Measurements from ENCODE around the gene DLG4.

Gene DLG4

GRCh38 chr17:7179317-7180254, 40.0 kb downstream of the DLG4 start, which contains the start of gene ASGR1:
Gene ASGR1 (minus strand): TSS chr17:7179370. CDS start chr17:7178563, 807 bp downstream.
- H3K4me3 ChIP-seq (ENCODE audit: low read depth, low read length) = peak within 1 kb of the TSS; percentile 68

GRCh38 chr17:7178973-7179316, 40.7 kb downstream of the DLG4 start:
- H3K4me1 ChIP-seq (ENCODE audit: control insufficient read depth, insufficient read depth, low read length) = peaks cover 6% of the 10 kb centered on the region
- H3K27me3 ChIP-seq (ENCODE audit: control insufficient read depth, insufficient read depth, low read length) = peaks cover 30% of the 10 kb centered on the region
- no peaks in the 10 kb centered on the region for H3K9me3 ChIP-seq (ENCODE audit: control insufficient read depth, insufficient read depth, low read depth, low read length)
- H3K27ac ChIP-seq (ENCODE audit: low read depth, low read length) = no peak overlapping the region
- H3K36me3 ChIP-seq (ENCODE audit: control insufficient read depth, insufficient read depth, low read length) = no peaks in the 10 kb centered on the region
- H3K9ac ChIP-seq (ENCODE audit: low read length) = no peak overlapping the region
- H3K4me3 ChIP-seq (ENCODE audit: low read depth, low read length) = no peak overlapping the region

More at GRCh38 chr17:7179317-7180254, 40.0 kb downstream of the DLG4 start, which contains the start of gene ASGR1:
- H3K4me1 ChIP-seq (ENCODE audit: control insufficient read depth, insufficient read depth, low read length) = peaks cover 6% of the 10 kb centered on the region
- no peaks in the 10 kb centered on the region for H3K9me3 ChIP-seq (ENCODE audit: control insufficient read depth, insufficient read depth, low read depth, low read length)
- H3K27me3 ChIP-seq (ENCODE audit: control insufficient read depth, insufficient read depth, low read length) = peaks cover 25% of the 10 kb centered on the region
- peak within 1 kb of the TSS; percentile 35 for H3K9ac ChIP-seq (ENCODE audit: low read length)
- H3K27ac ChIP-seq (ENCODE audit: low read depth, low read length) = no peak within 1 kb of the TSS
- H3K36me3 ChIP-seq (ENCODE audit: control insufficient read depth, insufficient read depth, low read length) = no peaks in the 10 kb centered on the region

- Histone ChIP-seq H3K36me3 (ENCODE audit: control insufficient read depth, insufficient read depth, low read length) (no peaks in the 10 kb centered on the region), H3K27ac (ENCODE audit: low read depth, low read length) (no peak overlapping the region), H3K4me3 (ENCODE audit: low read depth, low read length) (peak overlapping the region; percentile 68), H3K9me3 (ENCODE audit: control insufficient read depth, insufficient read depth, low read depth, low read length) (no peaks in the 10 kb centered on the region), H3K4me1 (ENCODE audit: control insufficient read depth, insufficient read depth, low read length) (peaks cover 6% of the 10 kb centered on the region), H3K9ac (ENCODE audit: low read length) (peak overlapping the region; percentile 35), H3K27me3 (ENCODE audit: control insufficient read depth, insufficient read depth, low read length) (peaks cover 35% of the 10 kb centered on the region)
Observed at GRCh38 chr17:7177954-7178477, 41.6 kb downstream of the DLG4 start.

GRCh38 chr17:7177191-7177953, 42.3 kb downstream of the DLG4 start:
- H3K27me3 ChIP-seq (ENCODE audit: control insufficient read depth, insufficient read depth, low read length) = peaks cover 35% of the 10 kb centered on the region
- no peaks in the 10 kb centered on the region for H3K36me3 ChIP-seq (ENCODE audit: control insufficient read depth, insufficient read depth, low read length)
- H3K4me1 ChIP-seq (ENCODE audit: control insufficient read depth, insufficient read depth, low read length) = peaks cover 6% of the 10 kb centered on the region
- no peak overlapping the region for H3K27ac ChIP-seq (ENCODE audit: low read depth, low read length)
- H3K9ac ChIP-seq (ENCODE audit: low read length) = peak overlapping the region; percentile 35
- peak overlapping the region; percentile 68 for H3K4me3 ChIP-seq (ENCODE audit: low read depth, low read length)
- no peaks in the 10 kb centered on the region for H3K9me3 ChIP-seq (ENCODE audit: control insufficient read depth, insufficient read depth, low read depth, low read length)

- Histone ChIP-seq H3K27me3 (ENCODE audit: control insufficient read depth, insufficient read depth, low read length) (peaks cover 35% of the 10 kb centered on the region), H3K27ac (ENCODE audit: low read depth, low read length) (no peak overlapping the region), H3K36me3 (ENCODE audit: control insufficient read depth, insufficient read depth, low read length) (no peaks in the 10 kb centered on the region), H3K9ac (ENCODE audit: low read length) (peak overlapping the region; percentile 34), H3K9me3 (ENCODE audit: control insufficient read depth, insufficient read depth, low read depth, low read length) (no peaks in the 10 kb centered on the region), H3K4me3 (ENCODE audit: low read depth, low read length) (peak overlapping the region; percentile 68), H3K4me1 (ENCODE audit: control insufficient read depth, insufficient read depth, low read length) (peaks cover 6% of the 10 kb centered on the region)
Observed at GRCh38 chr17:7176841-7177190, 42.8 kb downstream of the DLG4 start.

- H3K27ac ChIP-seq (ENCODE audit: low read depth, low read length) = no peak overlapping the region
- no peaks in the 10 kb centered on the region for H3K36me3 ChIP-seq (ENCODE audit: control insufficient read depth, insufficient read depth, low read length)
- H3K27me3 ChIP-seq (ENCODE audit: control insufficient read depth, insufficient read depth, low read length) = peaks cover 35% of the 10 kb centered on the region
- no peaks in the 10 kb centered on the region for H3K9me3 ChIP-seq (ENCODE audit: control insufficient read depth, insufficient read depth, low read depth, low read length)
- H3K4me1 ChIP-seq (ENCODE audit: control insufficient read depth, insufficient read depth, low read length) = peaks cover 6% of the 10 kb centered on the region
- H3K4me3 ChIP-seq (ENCODE audit: low read depth, low read length) = peak overlapping the region; percentile 68
- peak overlapping the region; percentile 34 for H3K9ac ChIP-seq (ENCODE audit: low read length)
Observed at GRCh38 chr17:7176107-7176840, 43.4 kb downstream of the DLG4 start.

GRCh38 chr17:7175330-7175733, 44.3 kb downstream of the DLG4 start:
- H3K27me3 ChIP-seq (ENCODE audit: control insufficient read depth, insufficient read depth, low read length) = peaks cover 35% of the 10 kb centered on the region
- H3K9me3 ChIP-seq (ENCODE audit: control insufficient read depth, insufficient read depth, low read depth, low read length) = no peaks in the 10 kb centered on the region

GRCh38 chr17:7174603-7175326, 44.9 kb downstream of the DLG4 start:
- Histone ChIP-seq H3K9ac (ENCODE audit: low read length) (no peak overlapping the region), H3K4me3 (ENCODE audit: low read depth, low read length) (peak overlapping the region; percentile 47), H3K4me1 (ENCODE audit: control insufficient read depth, insufficient read depth, low read length) (peaks cover 6% of the 10 kb centered on the region), H3K36me3 (ENCODE audit: control insufficient read depth, insufficient read depth, low read length) (no peaks in the 10 kb centered on the region), H3K9me3 (ENCODE audit: control insufficient read depth, insufficient read depth, low read depth, low read length) (no peaks in the 10 kb centered on the region), H3K27me3 (ENCODE audit: control insufficient read depth, insufficient read depth, low read length) (peaks cover 35% of the 10 kb centered on the region), H3K27ac (ENCODE audit: low read depth, low read length) (no peak overlapping the region)

More at GRCh38 chr17:7175330-7175733, 44.3 kb downstream of the DLG4 start:
- Histone ChIP-seq H3K36me3 (ENCODE audit: control insufficient read depth, insufficient read depth, low read length) (no peaks in the 10 kb centered on the region), H3K27ac (ENCODE audit: low read depth, low read length) (no peak overlapping the region), H3K4me3 (ENCODE audit: low read depth, low read length) (no peak overlapping the region), H3K9ac (ENCODE audit: low read length) (no peak overlapping the region), H3K4me1 (ENCODE audit: control insufficient read depth, insufficient read depth, low read length) (peaks cover 6% of the 10 kb centered on the region)

GRCh38 chr17:7173687-7174602, 45.7 kb downstream of the DLG4 start:
- no peak overlapping the region for H3K9ac ChIP-seq (ENCODE audit: low read length)

More at GRCh38 chr17:7173687-7174602, 45.7 kb downstream of the DLG4 start:
- Histone ChIP-seq H3K27ac (ENCODE audit: low read depth, low read length) (no peak overlapping the region), H3K27me3 (ENCODE audit: control insufficient read depth, insufficient read depth, low read length) (peaks cover 35% of the 10 kb centered on the region), H3K36me3 (ENCODE audit: control insufficient read depth, insufficient read depth, low read length) (no peaks in the 10 kb centered on the region), H3K4me1 (ENCODE audit: control insufficient read depth, insufficient read depth, low read length) (peaks cover 6% of the 10 kb centered on the region), H3K9me3 (ENCODE audit: control insufficient read depth, insufficient read depth, low read depth, low read length) (peaks cover 7% of the 10 kb centered on the region), H3K4me3 (ENCODE audit: low read depth, low read length) (peak overlapping the region; percentile 47)
